B cell (primary cell): ENCODE results near the gene CD96. TPM values are rescaled to one million over a fixed set of nuclear protein-coding genes. Genes with fewer than 3 reads are reported as not detected.
A peak's percentile ranks its signal among the peaks of the same experiment; 100 is the strongest.

Source experiments
- ATAC-seq: fragments of 200-7000 bp; cut with Tn5 transposase; one replicate; pipeline ENCODE4 v1.10.0; 2021; ENCODE audit warnings: low read depth, mild to moderate bottlenecking, moderate number of reproducible peaks, moderate library complexity
- CTCF ChIA-PET: fragments of 350-600 bp; sonication (Branson Sonifier 250); formaldehyde crosslinking; loops from one replicate; lab custom pipeline; 2021; ENCODE audit warnings: antibody characterized with exemption, inconsistent platforms; lab: Charles Lee
- POLR2A ChIA-PET: fragments of 350-600 bp; sonication (Branson Sonifier 250); formaldehyde crosslinking; loops from one replicate; lab custom pipeline; 2021; ENCODE audit warnings: antibody characterized with exemption; lab: Charles Lee
- DNase-seq: peaks from one replicate; pipeline ENCODE4 v3.0.0; 2013
- H2AFZ ChIP-seq: 2 replicates; pipeline ENCODE4 v1.6.1; 2012; ENCODE audit warnings: mild to moderate bottlenecking, low read depth, low read length; ENCODE audit not compliant: insufficient read depth, poor library complexity, severe bottlenecking
- H3K27ac ChIP-seq, 2 donors: 1 replicate in 1 of 2; 2 replicates in 1 of 2; pipeline ENCODE4 v1.5.1; 2012 to 2013; ENCODE audit warnings: low read length in 2 of 2, mild to moderate bottlenecking in 2 of 2, moderate library complexity in 1 of 2
- H3K27me3 ChIP-seq, 4 experiments: fragments of 200-600 bp in 1 of 4; sonication (generic) in 1 of 4; replicated peaks in 1 of 4; 1 replicate in 2 of 4; 2 replicates in 2 of 4; pipeline versions ENCODE4 v1.6.1 to v1.7.0; 2013 to 2016; ENCODE audit warnings: low read length in 3 of 4, mild to moderate bottlenecking in 2 of 4, mixed read lengths in 1 of 4, moderate library complexity in 1 of 4; ENCODE audit not compliant: insufficient read depth in 4 of 4, control insufficient read depth in 3 of 4; ENCODE audit errors: control extremely low read depth in 1 of 4
- H3K36me3 ChIP-seq, 2 experiments: replicated peaks in 1 of 2; 1 replicate in 1 of 2; 2 replicates in 1 of 2; pipeline versions ENCODE4 v1.6.1 to v1.7.1; 2013; ENCODE audit warnings: low read length in 1 of 2; ENCODE audit not compliant: insufficient read depth in 2 of 2, control insufficient read depth in 1 of 2; ENCODE audit errors: control extremely low read depth in 1 of 2, extremely low read depth in 1 of 2
- H3K4me1 ChIP-seq, 2 donors: fragments of 200-600 bp in 1 of 2; sonication (generic) in 1 of 2; 1 replicate in 1 of 2; 2 replicates in 1 of 2; pipeline versions ENCODE4 v1.5.1 to v1.6.1; 2013 to 2017; ENCODE audit warnings: low read length in 2 of 2; ENCODE audit not compliant: control insufficient read depth in 2 of 2, insufficient read depth in 2 of 2
- H3K4me2 ChIP-seq: replicated peaks from 2 replicates; pipeline ENCODE3; 2012; ENCODE audit warnings: mild to moderate bottlenecking, low read depth, low read length; ENCODE audit not compliant: poor library complexity, severe bottlenecking
- H3K4me3 ChIP-seq, 5 experiments: fragments of 200-600 bp in 1 of 5; sonication (generic) in 1 of 5; 1 replicate in 3 of 5; 2 replicates in 2 of 5; pipeline versions ENCODE4 v1.5.1 to v1.7.0; 2011 to 2016; ENCODE audit warnings: low read length in 4 of 5, mild to moderate bottlenecking in 4 of 5, low read depth in 2 of 5, control low read depth in 1 of 5, moderate library complexity in 1 of 5; ENCODE audit not compliant: insufficient read depth in 1 of 5; ENCODE audit errors: control extremely low read depth in 1 of 5, extremely low read depth in 1 of 5
- H3K79me2 ChIP-seq: fragments of 200-600 bp; sonication (generic); one replicate; pipeline ENCODE4 v1.6.0; 2016; ENCODE audit warnings: low read length; ENCODE audit not compliant: control insufficient read depth, insufficient read depth
- H3K9ac ChIP-seq: fragments of 200-600 bp; sonication (generic); 2 replicates; pipeline ENCODE4 v1.6.1; 2017; ENCODE audit warnings: mild to moderate bottlenecking, low read length, moderate library complexity
- H3K9me3 ChIP-seq, 3 donors: one replicate each; pipeline versions ENCODE4 v1.6.1 to v1.7.1; 2013; ENCODE audit warnings: low read length in 2 of 3; ENCODE audit not compliant: control insufficient read depth in 2 of 3, insufficient read depth in 1 of 3; ENCODE audit errors: control extremely low read depth in 1 of 3
- H4K20me1 ChIP-seq: 2 replicates; pipeline ENCODE4 v1.6.0; 2012; ENCODE audit warnings: mild to moderate bottlenecking, low read length; ENCODE audit not compliant: insufficient read depth, control insufficient read depth, poor library complexity, severe bottlenecking
- H3K27ac Mint-ChIP-seq: one replicate; pipeline ENCODE4 v1.8.0; 2021; ENCODE audit warnings: mixed read lengths
- H3K27me3 Mint-ChIP-seq: one replicate; pipeline ENCODE4 v1.8.0; 2021; ENCODE audit warnings: mixed read lengths
- H3K4me1 Mint-ChIP-seq: one replicate; pipeline ENCODE4 v1.8.0; 2021; ENCODE audit warnings: mixed read lengths
- H3K4me3 Mint-ChIP-seq: one replicate; pipeline ENCODE4 v1.8.0; 2021; ENCODE audit warnings: mixed read lengths
- H3K9me3 Mint-ChIP-seq: one replicate; pipeline ENCODE4 v1.8.0; 2022; ENCODE audit warnings: mixed read lengths; ENCODE audit not compliant: insufficient read depth
- CTCF ChIP-seq: fragments of 200-600 bp; IDR thresholded peaks from one replicate; pipeline ENCODE4 v1.8.0; 2022; ENCODE audit warnings: antibody characterized with exemption, mild to moderate bottlenecking
- EZH2 ChIP-seq: IDR thresholded peaks from 2 replicates; pipeline ENCODE4 v1.6.1; 2012; ENCODE audit warnings: borderline replicate concordance, low read depth, mild to moderate bottlenecking, moderate library complexity, low read length; ENCODE audit not compliant: insufficient read depth, poor library complexity, severe bottlenecking
- WGBS: methylation state at CpG from one replicate; pipeline ENCODE4 v1.1.5; 2013; ENCODE audit warnings: missing lambda C conversion rate; ENCODE audit not compliant: insufficient coverage; 5-methylcytosine and 5-hydroxymethylcytosine counted together
- intact Hi-C: fragments of 100-400 bp; cut with micrococcal nuclease; formaldehyde crosslinking; loops from one replicate; pipeline ENCODE4 v1.10.0; 2022
- polyA plus RNA-seq: library from polyadenylated mRNA; depleted of rRNA; stranded (reverse); fragments of >200 nt; gene quantifications from 2 replicates; pipeline ENCODE4 v1.2.3, GENCODE V29; 2012
- total RNA-seq, 2 donors: library from RNA; stranded (reverse); fragments of 120-200 nt in 1 of 2; gene quantifications; 1 replicate in 1 of 2; 2 replicates in 1 of 2; pipeline versions ENCODE4 v1.2.3 to v1.2.4, GENCODE V29; 2013 to 2022

The CD96 gene
- total and polyA plus RNA-seq, 2 donors (not counting 1 experiment from before 2014, with no cell fraction given): 21.4 to 56.2 TPM

- H3K9me3 ChIP-seq: no peaks in the 10 kb centered on the region
- peaks cover 0 to 12% of the 10 kb centered on the region in 2 experiments for H3K36me3 ChIP-seq
- H4K20me1 ChIP-seq: no peaks in the 10 kb centered on the region
- H3K79me2 ChIP-seq: no peaks in the 10 kb centered on the region
- Mint-ChIP-seq H3K9me3 (no peaks in the 10 kb centered on the region), H3K27ac (peak overlapping the region; percentile 83), H3K4me3 (peak overlapping the region; percentile 2), H3K27me3 (no peaks in the 10 kb centered on the region), H3K4me1 (peaks cover 43% of the 10 kb centered on the region)
- ChIA-PET POLR2A (interaction anchor here (0.6 kb wide), 1 partner anchor 369 kb away, joined by 3 read pairs; the partner anchor contains the start of gene ABHD10), CTCF (interaction anchor here (0.8 to 1.6 kb wide), 4 partner anchors 32 to 82 kb away, joined by 3 to 8 read pairs (median 4); no protein-coding TSS in a partner anchor)
- no peak overlapping the region for H2AFZ ChIP-seq
- DNase-seq (no peak), ATAC-seq (no peak)
- H3K27ac ChIP-seq: peak overlapping the region in 1 of 2 donors; percentile 10
- peak overlapping the region; percentile 48 for H3K4me2 ChIP-seq
- WGBS: no CpG with 5 or more reads among the region's 2 CpGs
- H3K4me1 ChIP-seq: peaks cover 17% of the 10 kb centered on the region in 2 donors
- intact Hi-C loops: loop anchor here (1.0 kb wide), 1 partner anchor 15 kb away; no protein-coding TSS in a partner anchor
- H3K27me3 ChIP-seq: no peaks in the 10 kb centered on the region
- TF ChIP-seq CTCF (no peak), EZH2 (no peak)
- H3K9ac ChIP-seq: no peak overlapping the region
- no peak overlapping the region for H3K4me3 ChIP-seq
These were observed 67.7 kb downstream of the CD96 start for GRCh38 chr3:111609700-111610099.

GRCh38 chr3:111610189-111610588, 68.2 kb downstream of the CD96 start:
- Mint-ChIP-seq H3K27me3 (no peaks in the 10 kb centered on the region), H3K9me3 (no peaks in the 10 kb centered on the region), H3K4me1 (peaks cover 42% of the 10 kb centered on the region), H3K27ac (peak overlapping the region; percentile 83), H3K4me3 (peak overlapping the region; percentile 74)
- TF ChIP-seq CTCF: no peak
- TF ChIP-seq EZH2: no peak
- Histone ChIP-seq H3K4me3 (no peak overlapping the region), H3K4me1 (peaks cover 17 to 19% of the 10 kb centered on the region in 2 donors), H4K20me1 (no peaks in the 10 kb centered on the region), H3K79me2 (no peaks in the 10 kb centered on the region), H3K36me3 (peaks cover 0 to 12% of the 10 kb centered on the region in 2 experiments), H3K9ac (peak overlapping the region; percentile 7), H3K27me3 (no peaks in the 10 kb centered on the region), H3K9me3 (no peaks in the 10 kb centered on the region), H2AFZ (no peak overlapping the region), H3K27ac (peak overlapping the region in 1 of 2 donors; percentile 10), H3K4me2 (peak overlapping the region; percentile 48)
- ATAC-seq (peak; percentile 84), DNase-seq (peak; percentile 52)
- 0% methylated on average over 1 of the region's 5 CpGs for WGBS
- CTCF ChIA-PET: interaction anchor here (0.8 to 1.6 kb wide), 5 partner anchors 9 to 81 kb away, joined by 3 to 8 read pairs (median 3); no protein-coding TSS in a partner anchor
- intact Hi-C loops: loop anchor here (1.0 kb wide), 1 partner anchor 16 kb away; no protein-coding TSS in a partner anchor
- POLR2A ChIA-PET: interaction anchor here (0.6 to 0.7 kb wide), 2 partner anchors 10 to 368 kb away, joined by 3 to 4 read pairs; partner anchors contain the start of gene ABHD10
